K562 (cell line): ENCODE measurements around the gene NOS1. TPM values are rescaled to one million over a fixed set of nuclear protein-coding genes. Genes with fewer than 3 reads are reported as not detected.

Source experiments
- ATAC-seq: fragments of 200-7000 bp; cut with Tn5 transposase; 3 replicates; pipeline ENCODE4 v1.9.1; 2020; ENCODE audit warnings: moderate library complexity
- BruUV-seq: library from RNA; stranded (reverse); fragments of 400-500 nt; replicated peaks from 2 replicates; lab custom pipeline; 2021; lab: Mats Ljungman, UMichigan
- CTCF ChIA-PET: fragments of 300-600 bp; formaldehyde crosslinking; extraction: SDS; loops from one replicate; lab custom pipeline; 2021; ENCODE audit warnings: low intra/inter-chr PET ratio; lab: Yijun Ruan, JAX
- POLR2A ChIA-PET: fragments of 300-600, 350-650 bp; sonication (Branson Sonifier 250); formaldehyde crosslinking; extraction: SDS; loops from one replicate; lab custom pipeline; 2021; ENCODE audit warnings: antibody characterized with exemption, inconsistent platforms; lab: Yijun Ruan, JAX
- DNase-seq, 4 experiments: peaks; one replicate each; pipeline versions ENCODE4 v3.0.0 to v3.0.0-alpha.2; 2011 to 2018; ENCODE audit warnings: low spot score in 3 of 4, mixed read lengths in 3 of 4; ENCODE audit errors: extremely low read depth in 1 of 4
- FAIRE-seq: peaks from 2 replicates; lab custom pipeline; 2011; peaks lifted over from hg19 to GRCh38; lab: Jason Lieb, UNC
- H2AFZ ChIP-seq: 2 replicates; pipeline ENCODE4 v1.6.0; 2011; ENCODE audit warnings: low read depth, low read length, control low read depth, inconsistent platforms
- H3K27ac ChIP-seq: fragments of 200-600 bp; 3 replicates; pipeline ENCODE4 v1.8.0; 2011; ENCODE audit warnings: low read depth, mild to moderate bottlenecking, control low read depth, inconsistent platforms, low read length, moderate library complexity, mixed read lengths; ENCODE audit errors: extremely low read depth
- H3K27me3 ChIP-seq, 2 experiments: fragments of 300-600 bp in 1 of 2; 2 replicates in 1 of 2; 3 replicates in 1 of 2; pipeline versions ENCODE4 v1.6.0 to v1.8.0; 2011; ENCODE audit warnings: inconsistent platforms in 2 of 2, low read length in 2 of 2, mild to moderate bottlenecking in 1 of 2, mixed read lengths in 1 of 2, moderate library complexity in 1 of 2; ENCODE audit not compliant: control insufficient read depth in 2 of 2, insufficient read depth in 2 of 2
- H3K36me3 ChIP-seq: fragments of 300-600 bp; 3 replicates; pipeline ENCODE4 v1.8.0; 2011; ENCODE audit warnings: mild to moderate bottlenecking, low read length, inconsistent platforms; ENCODE audit not compliant: control insufficient read depth, insufficient read depth
- H3K4me1 ChIP-seq, 2 experiments: fragments of 200-600 bp in 1 of 2; replicated peaks in 1 of 2; 2 replicates in 1 of 2; 3 replicates in 1 of 2; pipeline versions ENCODE4 v1.5.1 to v1.8.0; 2011; ENCODE audit warnings: inconsistent platforms in 2 of 2, low read length in 2 of 2, mild to moderate bottlenecking in 1 of 2, mixed read lengths in 1 of 2, moderate library complexity in 1 of 2; ENCODE audit not compliant: control insufficient read depth in 2 of 2, insufficient read depth in 2 of 2
- H3K4me2 ChIP-seq: 2 replicates; pipeline ENCODE4 v1.6.1; 2011; ENCODE audit warnings: low read length, control low read depth, inconsistent platforms, mixed read lengths; ENCODE audit not compliant: insufficient read depth
- H3K4me3 ChIP-seq: fragments of 200-600 bp; sonication (generic), shearing (Covaris generic); 2 replicates; pipeline ENCODE4 v1.5.1; 2016; ENCODE audit warnings: control low read depth, inconsistent platforms
- H3K79me2 ChIP-seq: fragments of 200-600 bp; 3 replicates; pipeline ENCODE4 v1.8.0; 2011; ENCODE audit warnings: low read length, inconsistent platforms; ENCODE audit not compliant: control insufficient read depth, insufficient read depth
- H3K9ac ChIP-seq, 2 experiments: 2 replicates each; pipeline versions ENCODE4 v1.6.0 to v1.6.1; 2011; ENCODE audit warnings: low read depth in 2 of 2, low read length in 2 of 2, control low read depth in 1 of 2, inconsistent platforms in 1 of 2, mild to moderate bottlenecking in 1 of 2, mixed read lengths in 1 of 2; ENCODE audit not compliant: insufficient read depth in 1 of 2
- H3K9me1 ChIP-seq: one replicate; pipeline ENCODE4 v1.6.0; 2011; ENCODE audit warnings: inconsistent platforms, mild to moderate bottlenecking, low read length, moderate library complexity; ENCODE audit not compliant: control insufficient read depth, insufficient read depth
- H3K9me3 ChIP-seq: replicated peaks from 2 replicates; pipeline ENCODE4 v1.5.1; 2011; ENCODE audit warnings: low read depth, low read length, inconsistent platforms; ENCODE audit not compliant: control insufficient read depth, insufficient read depth
- H4K20me1 ChIP-seq: replicated peaks from 2 replicates; pipeline ENCODE4 v1.6.1; 2011; ENCODE audit warnings: low read length, inconsistent platforms, mixed read lengths; ENCODE audit not compliant: control insufficient read depth, insufficient read depth
- ESRRB ChIP-seq: fragments of 250-450 bp; sonication (Bioruptor Pico); IDR thresholded peaks from 2 replicates; pipeline ENCODE4 v1.5.0; 2020; ENCODE audit warnings: mild to moderate bottlenecking, moderate library complexity, borderline replicate concordance
- SPI1 ChIP-seq: IDR thresholded peaks from 2 replicates; pipeline ENCODE4 v1.6.1; 2011; ENCODE audit warnings: low read depth, low read length, control low read depth, borderline replicate concordance
- ZNF324 ChIP-seq: fragments of 250-450 bp; sonication (Bioruptor Pico); IDR thresholded peaks from 2 replicates; pipeline ENCODE4 v1.4.0; 2020; ENCODE audit warnings: mild to moderate bottlenecking
- WGBS: fragments of 100-300 bp; shearing (Covaris generic); methylation state at CpG from one replicate; pipeline ENCODE4 v1.1.6; 2016; ENCODE audit warnings: low coverage, mixed read lengths; ENCODE audit not compliant: insufficient coverage; ENCODE audit errors: missing lambda C conversion rate; 5-methylcytosine and 5-hydroxymethylcytosine counted together
- in situ Hi-C: fragments of 300-500 bp; cut with MboI; formaldehyde crosslinking; loops from 4 replicates; pipeline ENCODE4 v1.15.0; 2018; ENCODE audit warnings: inconsistent platforms, mixed read lengths
- intact Hi-C: fragments of 100-400 bp; cut with micrococcal nuclease; formaldehyde crosslinking; loops from 2 replicates; pipeline ENCODE4 v1.14.2; 2022
- polyA plus RNA-seq, 8 experiments: library from polyadenylated mRNA; depleted of rRNA in 4 of 8; stranded (reverse) in 5 of 8; unstranded in 3 of 8; fragments of >200 nt; fragmentation: Nextera tagmentation in 2 of 8; fragmentation: Illumina TruSeq in 1 of 8; extraction: Ambion mirVana in 2 of 8; extraction: Trizol in 1 of 8; gene quantifications; 2 replicates each; pipeline versions ENCODE4 v1.2.1 to v1.2.3, GENCODE V29; 2011 to 2014; ENCODE audit warnings: inconsistent platforms in 1 of 8, missing spikeins in 1 of 8
- total RNA-seq, 7 experiments: library from RNA; depleted of rRNA in 6 of 7; stranded (reverse); fragments of >200 nt in 6 of 7; fragmentation: Illumina TruSeq in 2 of 7; extraction: Trizol in 2 of 7; gene quantifications; 2 replicates each; pipeline versions ENCODE4 v1.2.1 to v1.2.3, GENCODE V29; 2011 to 2021; ENCODE audit warnings: low replicate concordance in 1 of 7
- TF ChIP-seq, protein P1 (sequence below): sonication (generic); formaldehyde crosslinking; IDR thresholded peaks from 2 replicates; pipeline ENCODE4 v1.8.0; 2022; ENCODE audit warnings: mild to moderate bottlenecking, missing genetic modification reagents
- TF ChIP-seq, protein P2 (sequence below): sonication (generic); formaldehyde crosslinking; IDR thresholded peaks from 2 replicates; pipeline ENCODE4 v1.5.0; 2020; ENCODE audit warnings: missing genetic modification reagents

NOS1 gene
- total and polyA plus RNA-seq, 9 of the 15 experiments (the other 6 are each of a cell fraction or from before 2014, with no cell fraction given) = not detected

DNA sequence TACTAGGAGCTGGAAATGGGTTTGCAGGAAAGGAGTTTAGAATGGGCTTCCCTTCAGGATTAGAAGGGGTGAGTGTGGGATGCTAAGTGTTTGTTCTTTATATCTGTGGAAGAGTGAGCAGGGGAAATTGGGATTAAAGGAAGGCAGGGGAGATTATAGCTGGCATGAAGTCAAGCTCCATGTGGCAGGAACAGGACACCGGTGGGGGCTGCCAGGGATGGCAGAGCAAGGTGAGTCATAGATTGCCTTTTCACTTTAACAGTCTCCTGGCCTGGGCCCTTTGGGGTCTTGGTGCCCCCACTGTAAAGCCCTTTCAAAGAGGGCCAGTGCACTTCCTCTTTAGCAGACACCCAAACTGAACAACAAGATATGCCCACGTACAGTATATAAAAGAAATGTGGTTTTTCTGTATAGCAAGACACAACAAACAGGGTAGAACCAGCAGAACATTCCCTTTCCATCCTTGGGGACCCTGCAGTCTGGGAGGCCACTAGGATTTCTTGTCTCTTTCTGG is 148.1 kb downstream of the NOS1 start:
- no peak overlapping the region for H3K9ac ChIP-seq
- CTCF ChIA-PET = no interaction called here
- no peak for FAIRE-seq

More for the DNA sequence above, 148.1 kb downstream of the NOS1 start:
- Histone ChIP-seq H4K20me1 (peaks cover 12% of the 10 kb centered on the region; the same call in 1 of the 2 replicates), H3K4me3 (no peak overlapping the region), H3K4me2 (no peak overlapping the region), H3K27me3 (peaks cover 22 to 71% of the 10 kb centered on the region in 2 experiments; a peak in 4 of 5 replicates), H3K27ac (no peak overlapping the region), H3K79me2 (no peaks in the 10 kb centered on the region), H3K9me3 (no peaks in the 10 kb centered on the region), H3K4me1 (no peaks in the 10 kb centered on the region; a peak in 1 of 5 replicates), H2AFZ (no peak overlapping the region), H3K36me3 (no peaks in the 10 kb centered on the region), H3K9me1 (no peaks in the 10 kb centered on the region)
- ATAC-seq (no peak), DNase-seq (no peak)
- WGBS = 0% methylated on average over 2 of the region's 2 CpGs
- no TSS peak for BruUV-seq
- POLR2A ChIA-PET = no interaction called here
- TF ChIP-seq SPI1 = peak; percentile 60; the same call in 1 of the 2 replicates
- TF ChIP-seq ESRRB (CRISPR knock-in tag) = no peak
- TF ChIP-seq, protein P1, sequence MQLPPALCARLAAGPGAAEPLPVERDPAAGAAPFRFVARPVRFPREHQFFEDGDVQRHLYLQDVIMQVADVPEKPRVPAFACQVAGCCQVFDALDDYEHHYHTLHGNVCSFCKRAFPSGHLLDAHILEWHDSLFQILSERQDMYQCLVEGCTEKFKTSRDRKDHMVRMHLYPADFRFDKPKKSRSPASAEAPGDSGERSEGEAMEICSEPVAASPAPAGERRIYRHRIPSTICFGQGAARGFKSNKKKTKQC = no peak
- TF ChIP-seq, protein P2, sequence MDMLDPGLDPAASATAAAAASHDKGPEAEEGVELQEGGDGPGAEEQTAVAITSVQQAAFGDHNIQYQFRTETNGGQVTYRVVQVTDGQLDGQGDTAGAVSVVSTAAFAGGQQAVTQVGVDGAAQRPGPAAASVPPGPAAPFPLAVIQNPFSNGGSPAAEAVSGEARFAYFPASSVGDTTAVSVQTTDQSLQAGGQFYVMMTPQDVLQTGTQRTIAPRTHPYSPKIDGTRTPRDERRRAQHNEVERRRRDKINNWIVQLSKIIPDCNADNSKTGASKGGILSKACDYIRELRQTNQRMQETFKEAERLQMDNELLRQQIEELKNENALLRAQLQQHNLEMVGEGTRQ = no peak
- TF ChIP-seq ZNF324 (CRISPR knock-in tag) = no peak
- intact Hi-C loops (loop anchor here (5.0 to 10.0 kb wide), 3 partner anchors 471 to 639 kb away; no protein-coding TSS in a partner anchor), in situ Hi-C loops (loop anchor here (10.0 kb wide), 1 partner anchor 621 kb away; no protein-coding TSS in a partner anchor)
